Sigmoid colon (tissue), 7 donors: ENCODE data around the gene TTC22. TPM values are rescaled to one million over a fixed set of nuclear protein-coding genes. Genes with fewer than 3 reads are reported as not detected.

Experiments used
- DNase-seq: peaks from one replicate; pipeline ENCODE4 v3.0.0-alpha.2; 2019
- H3K27ac ChIP-seq, 4 donors: fragments of 200-600 bp; sonication (generic); one replicate each; pipeline ENCODE4 v1.5.1; 2016 to 2019; ENCODE audit warnings: mild to moderate bottlenecking in 1 of 4
- H3K27me3 ChIP-seq, 3 donors: fragments of 200-600 bp; sonication (generic); one replicate each; pipeline ENCODE4 v1.5.1; 2019; ENCODE audit warnings: mild to moderate bottlenecking in 1 of 3
- H3K36me3 ChIP-seq, 4 donors: fragments of 200-600 bp; sonication (generic); one replicate each; pipeline ENCODE4 v1.5.1; 2016 to 2019
- H3K4me1 ChIP-seq, 4 donors: fragments of 200-600 bp; sonication (generic); one replicate each; pipeline ENCODE4 v1.5.1; 2017 to 2019
- H3K4me3 ChIP-seq, 4 donors: fragments of 200-600 bp; sonication (generic); one replicate each; pipeline ENCODE4 v1.5.1; 2017 to 2019; ENCODE audit warnings: mild to moderate bottlenecking in 2 of 4, moderate library complexity in 1 of 4
- H3K9me3 ChIP-seq, 4 donors: fragments of 200-600 bp in 3 of 4; sonication (generic) in 3 of 4; one replicate each; pipeline versions ENCODE4 v1.5.1 to v1.6.1; 2013 to 2019
- EP300 ChIP-seq, 4 donors: sonication (generic); formaldehyde crosslinking; IDR thresholded peaks; one replicate each; pipeline ENCODE4 v1.6.1; 2017; ENCODE audit warnings: antibody characterized with exemption in 4 of 4
- POLR2A ChIP-seq, 2 donors: fragments of 450-650 bp; IDR thresholded peaks; one replicate each; pipeline ENCODE4 v1.6.1; 2016; ENCODE audit warnings: antibody characterized with exemption in 2 of 2, mild to moderate bottlenecking in 2 of 2, moderate library complexity in 2 of 2
- POLR2AphosphoS5 ChIP-seq, 4 donors: sonication (generic); formaldehyde crosslinking; IDR thresholded peaks; one replicate each; pipeline ENCODE4 v1.6.1; 2017; ENCODE audit warnings: antibody characterized with exemption in 4 of 4
- WGBS, 2 donors: extraction: QIAGEN DNeasy Blood & Tissue Kit; methylation state at CpG; one replicate each; pipeline ENCODE4 v1.1.7; 2013; 5-methylcytosine and 5-hydroxymethylcytosine counted together
- intact Hi-C: fragments of 100-400 bp; cut with DNase I; formaldehyde crosslinking; loops from one replicate; pipeline ENCODE4 v1.15.1; 2023
- polyA plus RNA-seq, 3 donors: library from polyadenylated mRNA; stranded (reverse); fragments of 200-250 nt; gene quantifications; one replicate each; pipeline ENCODE4 v1.2.3, GENCODE V29; 2013
- total RNA-seq, 4 donors: library from RNA; depleted of rRNA; stranded (reverse); fragments of >200 nt; gene quantifications; one replicate each; pipeline ENCODE4 v1.1.0, GENCODE V29; 2016
- TF ChIP-seq, protein P1 (sequence below), 4 experiments: fragments of 450-650 bp in 3 of 4; fragments of 200-600 bp in 1 of 4; IDR thresholded peaks; one replicate each; pipeline ENCODE4 v1.5.1; 2016 to 2019; ENCODE audit warnings: antibody characterized with exemption in 4 of 4, mild to moderate bottlenecking in 3 of 4, moderate library complexity in 2 of 4
- donor health status: healthy with polysubstance abuse.
- donor health status: Bipolar disorder and iron deficiency.
- donor health status: healthy.

Gene TTC22
- total and polyA plus RNA-seq, 7 donors = 0.81 to 39.1 (median 1.9) TPM

DNA sequence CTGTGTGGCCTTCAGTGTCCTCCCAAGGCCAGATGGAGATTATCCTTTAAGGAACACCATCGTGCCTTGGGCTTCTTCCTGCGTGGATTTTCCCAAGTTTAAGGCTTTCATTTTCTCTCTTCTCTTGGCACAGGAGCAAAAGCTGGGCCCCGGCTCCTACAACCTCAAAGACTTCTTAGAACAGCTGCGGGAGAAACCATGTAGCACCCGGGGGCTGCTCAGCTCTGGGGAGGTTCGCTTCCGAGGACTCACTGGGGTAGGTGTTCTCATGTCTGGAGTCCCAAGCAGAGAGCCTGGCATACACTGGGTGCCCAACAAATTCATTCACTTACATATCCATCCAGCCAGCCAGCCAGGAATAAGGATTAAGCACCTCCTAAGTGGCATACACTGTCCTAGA lies 6.6 kb upstream of the TTC22 start:
- no peak for TF ChIP-seq EP300 (IDR thresholded peaks at IDR 0.05)
- TF ChIP-seq, protein P1, sequence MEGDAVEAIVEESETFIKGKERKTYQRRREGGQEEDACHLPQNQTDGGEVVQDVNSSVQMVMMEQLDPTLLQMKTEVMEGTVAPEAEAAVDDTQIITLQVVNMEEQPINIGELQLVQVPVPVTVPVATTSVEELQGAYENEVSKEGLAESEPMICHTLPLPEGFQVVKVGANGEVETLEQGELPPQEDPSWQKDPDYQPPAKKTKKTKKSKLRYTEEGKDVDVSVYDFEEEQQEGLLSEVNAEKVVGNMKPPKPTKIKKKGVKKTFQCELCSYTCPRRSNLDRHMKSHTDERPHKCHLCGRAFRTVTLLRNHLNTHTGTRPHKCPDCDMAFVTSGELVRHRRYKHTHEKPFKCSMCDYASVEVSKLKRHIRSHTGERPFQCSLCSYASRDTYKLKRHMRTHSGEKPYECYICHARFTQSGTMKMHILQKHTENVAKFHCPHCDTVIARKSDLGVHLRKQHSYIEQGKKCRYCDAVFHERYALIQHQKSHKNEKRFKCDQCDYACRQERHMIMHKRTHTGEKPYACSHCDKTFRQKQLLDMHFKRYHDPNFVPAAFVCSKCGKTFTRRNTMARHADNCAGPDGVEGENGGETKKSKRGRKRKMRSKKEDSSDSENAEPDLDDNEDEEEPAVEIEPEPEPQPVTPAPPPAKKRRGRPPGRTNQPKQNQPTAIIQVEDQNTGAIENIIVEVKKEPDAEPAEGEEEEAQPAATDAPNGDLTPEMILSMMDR (IDR thresholded peaks at IDR 0.05) = no peak
- no peaks in the 10 kb centered on the region for H3K9me3 ChIP-seq
- no peak overlapping the region for H3K27ac ChIP-seq
- DNase-seq = no peak
- peaks cover 0 to 8% (median 0%) of the 10 kb centered on the region in 3 donors for H3K27me3 ChIP-seq
- H3K36me3 ChIP-seq = no peaks in the 10 kb centered on the region
- no peak overlapping the region for H3K4me3 ChIP-seq
- intact Hi-C loops = loop anchor here (5.0 kb wide), 1 partner anchor 735 kb away; no protein-coding TSS in a partner anchor
- WGBS, 2 donors = 87 to 91% methylated on average over 7 of the region's 7 CpGs
- H3K4me1 ChIP-seq = peaks cover 0 to 5% (median 4%) of the 10 kb centered on the region in 4 donors

DNA sequence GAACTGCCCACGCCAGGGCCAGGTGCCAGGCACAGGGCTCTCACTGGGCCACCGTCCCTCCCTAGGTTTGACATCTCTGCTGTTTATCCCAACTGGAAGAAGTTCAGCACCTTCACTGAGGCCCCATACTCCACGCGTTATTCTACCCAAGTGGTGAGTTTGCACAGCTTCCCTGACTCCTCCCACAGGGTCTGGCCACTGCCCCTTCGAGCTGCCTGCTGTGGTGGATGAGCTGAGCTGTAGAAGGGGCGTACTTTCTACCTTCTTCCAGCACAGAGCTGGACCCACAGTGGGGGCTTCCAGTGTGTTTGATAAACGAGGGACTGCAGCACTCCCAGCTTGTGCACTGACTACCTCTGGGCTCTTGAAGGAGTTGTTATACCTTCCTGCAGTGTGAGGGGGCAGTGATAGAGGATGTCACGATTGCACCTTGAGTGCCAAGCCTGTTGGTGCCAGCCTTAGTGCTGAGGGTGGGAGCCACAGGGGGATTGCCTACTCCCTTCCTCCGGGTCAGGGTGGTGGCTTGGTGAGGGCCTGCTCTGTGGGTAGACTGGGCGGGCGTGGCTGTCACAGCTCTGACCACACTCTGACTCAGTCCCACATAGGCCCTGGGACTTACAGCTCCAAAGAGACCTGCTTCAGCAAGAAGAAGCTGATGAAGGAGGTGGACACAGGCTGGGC lies 5.9 kb upstream of the TTC22 start:
- WGBS, 2 donors = 76 to 82% methylated on average over 11 of the region's 11 CpGs
- Histone ChIP-seq H3K4me1 (peaks cover 0 to 5% (median 4%) of the 10 kb centered on the region in 4 donors), H3K36me3 (no peaks in the 10 kb centered on the region), H3K27ac (no peak overlapping the region), H3K9me3 (no peaks in the 10 kb centered on the region), H3K4me3 (no peak overlapping the region), H3K27me3 (peaks cover 0 to 12% (median 0%) of the 10 kb centered on the region in 3 donors)
- intact Hi-C loops = loop anchor here (5.0 kb wide), 1 partner anchor 735 kb away; no protein-coding TSS in a partner anchor
- TF ChIP-seq POLR2AphosphoS5 (IDR thresholded peaks at IDR 0.05) (no peak), EP300 (IDR thresholded peaks at IDR 0.05) (no peak), POLR2A (IDR thresholded peaks at IDR 0.05) (no peak)
- TF ChIP-seq, protein P1 (IDR thresholded peaks at IDR 0.05) = no peak
- no peak for DNase-seq

DNA sequence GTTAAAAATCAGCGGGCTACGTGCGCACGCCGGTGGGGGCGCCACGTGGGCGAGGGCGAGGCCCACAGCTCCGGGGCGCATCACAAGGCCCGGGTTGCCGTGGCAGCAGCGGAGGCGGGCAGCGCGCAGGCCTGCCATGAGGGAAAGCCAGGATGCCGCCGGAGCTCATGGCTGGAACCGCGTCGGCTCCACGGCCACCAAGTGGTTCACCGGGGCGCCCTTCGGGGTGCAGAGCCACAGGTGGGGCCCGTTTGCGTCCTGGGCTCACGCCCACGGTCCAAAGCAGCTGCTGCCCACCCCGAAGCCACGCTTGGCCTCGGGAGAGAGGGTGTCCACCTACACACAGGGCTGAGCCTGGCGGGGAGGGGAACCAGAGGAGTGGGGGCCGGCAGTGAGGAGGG lies 4.9 kb upstream of the TTC22 start:
- Histone ChIP-seq H3K27ac (no peak overlapping the region), H3K36me3 (no peaks in the 10 kb centered on the region), H3K27me3 (peaks cover 0 to 21% (median 0%) of the 10 kb centered on the region in 3 donors), H3K4me3 (no peak overlapping the region), H3K4me1 (peaks cover 4 to 13% (median 11%) of the 10 kb centered on the region in 4 donors), H3K9me3 (no peaks in the 10 kb centered on the region)
- intact Hi-C loops = loop anchor here (5.0 kb wide), 1 partner anchor 734 kb away; no protein-coding TSS in a partner anchor
- no peak for TF ChIP-seq EP300 (IDR thresholded peaks at IDR 0.05)
- TF ChIP-seq POLR2AphosphoS5 (IDR thresholded peaks at IDR 0.05) = no peak
- no peak for TF ChIP-seq POLR2A (IDR thresholded peaks at IDR 0.05)
- TF ChIP-seq, protein P1 (IDR thresholded peaks at IDR 0.05) = no peak
- DNase-seq = no peak
- WGBS, 2 donors = 89 to 93% methylated on average over 35 of the region's 35 CpGs

DNA sequence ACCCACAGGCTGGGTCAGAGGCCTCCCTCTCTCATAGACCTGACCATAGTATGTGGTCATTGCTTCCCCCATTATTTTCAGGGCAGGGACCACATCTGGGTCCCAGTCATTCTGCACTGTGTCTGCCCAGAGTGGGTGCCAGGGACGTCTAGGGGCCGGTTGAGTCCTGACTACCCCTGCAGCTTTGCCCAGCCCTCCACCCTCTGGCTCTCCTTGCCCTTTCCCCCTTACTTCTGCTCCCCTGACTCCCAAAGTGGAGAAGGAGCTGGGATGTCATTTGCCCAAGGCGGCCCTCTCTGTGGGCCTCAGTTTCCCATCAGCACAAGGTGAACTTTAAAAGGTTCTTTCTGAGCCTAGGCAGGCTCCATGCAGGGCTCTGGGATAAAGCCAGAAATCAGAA lies 4.3 kb upstream of the TTC22 start:
- peaks cover 0 to 26% (median 0%) of the 10 kb centered on the region in 3 donors for H3K27me3 ChIP-seq
- H3K27ac ChIP-seq = no peak overlapping the region
- no peak overlapping the region for H3K4me3 ChIP-seq
- H3K36me3 ChIP-seq = no peaks in the 10 kb centered on the region
- no peak for DNase-seq
- TF ChIP-seq, protein P1 (IDR thresholded peaks at IDR 0.05) = no peak
- TF ChIP-seq POLR2AphosphoS5 (IDR thresholded peaks at IDR 0.05) = no peak
- no peak for TF ChIP-seq EP300 (IDR thresholded peaks at IDR 0.05)
- no peak for TF ChIP-seq POLR2A (IDR thresholded peaks at IDR 0.05)
- H3K9me3 ChIP-seq = no peaks in the 10 kb centered on the region
- WGBS, 2 donors = 94 to 95% methylated on average over 3 of the region's 3 CpGs
- intact Hi-C loops = loop anchor here (5.0 kb wide), 1 partner anchor 733 kb away; no protein-coding TSS in a partner anchor
- peaks cover 2 to 18% (median 16%) of the 10 kb centered on the region in 4 donors for H3K4me1 ChIP-seq
